Left ventricle myocardium inferior (tissue), 1 donor: ENCODE results near the gene ADAMTSL5. TPM values are rescaled to one million over a fixed set of nuclear protein-coding genes. Genes with fewer than 3 reads are reported as not detected.
"Not testable (repeated sequence)": the region's sequence is repeated elsewhere in the genome, so short reads cannot be mapped to it uniquely, and the experiment has no call there.

Experiments
- DNase-seq: peaks from one replicate; pipeline ENCODE4 v3.0.0-alpha.2; 2020
- H3K27ac ChIP-seq: fragments of 200-600 bp; replicated peaks from 2 replicates; pipeline ENCODE4 v1.8.0; 2021
- H3K27me3 ChIP-seq: fragments of 200-600 bp; 2 replicates; pipeline ENCODE4 v1.8.0; 2021; ENCODE audit warnings: low read depth
- H3K36me3 ChIP-seq: fragments of 200-600 bp; 2 replicates; pipeline ENCODE4 v1.8.0; 2021
- H3K4me1 ChIP-seq: fragments of 200-600 bp; 2 replicates; pipeline ENCODE4 v1.8.0; 2021
- H3K4me3 ChIP-seq: fragments of 200-600 bp; 2 replicates; pipeline ENCODE4 v1.8.0; 2021; ENCODE audit warnings: mild to moderate bottlenecking, moderate library complexity
- H3K9me3 ChIP-seq: fragments of 200-600 bp; replicated peaks from 2 replicates; pipeline ENCODE4 v1.8.0; 2021
- CTCF ChIP-seq: fragments of 200-600 bp; IDR thresholded peaks from 2 replicates; pipeline ENCODE4 v1.8.0; 2021; ENCODE audit warnings: antibody characterized with exemption, mild to moderate bottlenecking, borderline replicate concordance
- intact Hi-C: fragments of 100-400 bp; cut with micrococcal nuclease; formaldehyde crosslinking; loops from one replicate; pipeline ENCODE4 v1.11.0; 2022
- total RNA-seq: library from RNA; stranded (reverse); fragmentation: NEBNext Ultra II Directional; extraction: Animal tissue kit (Norgen Biotek cat#: 25700); gene quantifications from one replicate; pipeline ENCODE4 v1.2.1, GENCODE V29; 2021
- donor health status: DM: no; HTN: yes; CAD: no; lungs with severe emphysema.

Gene ADAMTSL5
- total RNA-seq, 1 donor from 2014 or later: 36.8 TPM

- intact Hi-C loops: no loop called here
- no peak for DNase-seq
- peaks cover 23% of the 10 kb centered on the region for H3K4me1 ChIP-seq
- peaks cover 5% of the 10 kb centered on the region for H3K36me3 ChIP-seq
- peaks cover 33% of the 10 kb centered on the region for H3K27me3 ChIP-seq
- H3K27ac ChIP-seq: no peak overlapping the region
- no peaks in the 10 kb centered on the region for H3K9me3 ChIP-seq
- peak overlapping the region; percentile 43 for H3K4me3 ChIP-seq
- TF ChIP-seq CTCF: peak; percentile 81
Measured at GRCh38 chr19:1503089-1503924, 9.5 kb downstream of the ADAMTSL5 start.

DNA sequence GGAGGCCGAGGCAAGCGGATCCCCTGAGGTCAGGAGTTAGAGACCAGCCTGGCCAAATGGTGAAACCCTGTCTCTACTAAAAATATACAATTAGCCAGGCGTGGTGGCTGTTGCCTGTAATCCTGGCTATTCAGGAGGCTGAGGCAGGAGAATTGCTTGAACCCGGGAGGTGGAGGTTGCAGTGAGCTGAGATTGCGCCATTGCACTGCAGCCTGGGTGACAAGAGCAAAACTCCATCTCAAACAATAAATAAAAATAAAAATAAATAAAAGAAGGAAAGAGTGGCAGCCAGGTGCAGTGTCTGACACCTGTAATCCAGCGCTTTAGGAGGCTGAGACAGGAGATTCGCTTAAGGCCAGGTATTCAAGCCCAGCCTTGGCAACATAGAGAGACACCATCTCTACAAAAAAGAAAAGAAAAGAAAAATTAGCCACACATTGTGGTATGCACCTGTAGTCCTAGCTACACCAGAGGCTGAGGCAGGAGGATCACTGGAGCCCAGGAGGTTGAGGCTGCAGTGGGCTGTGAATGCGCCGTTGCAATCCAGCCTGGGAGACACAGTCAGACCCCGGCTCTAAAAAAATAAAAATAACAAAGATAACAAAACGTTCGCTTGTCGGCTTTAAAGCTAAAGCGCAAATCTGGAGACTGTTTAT is 10.3 kb downstream of the ADAMTSL5 start:
- intact Hi-C loops: no loop called here
- H3K27me3 ChIP-seq: peaks cover 39% of the 10 kb centered on the region
- no peak for TF ChIP-seq CTCF
- H3K36me3 ChIP-seq: peaks cover 5% of the 10 kb centered on the region
- H3K4me1 ChIP-seq: peaks cover 17% of the 10 kb centered on the region
- DNase-seq: no peak
- no peaks in the 10 kb centered on the region for H3K9me3 ChIP-seq
- no peak overlapping the region for H3K27ac ChIP-seq
- no peak overlapping the region for H3K4me3 ChIP-seq

GRCh38 chr19:1501200-1501595 is 11.6 kb downstream of the ADAMTSL5 start:
- H3K27ac ChIP-seq: no peak overlapping the region
- no peak for TF ChIP-seq CTCF
- intact Hi-C loops: no loop called here
- no peak overlapping the region for H3K4me3 ChIP-seq
- H3K9me3 ChIP-seq: no peaks in the 10 kb centered on the region
- H3K27me3 ChIP-seq: peaks cover 53% of the 10 kb centered on the region
- peaks cover 11% of the 10 kb centered on the region for H3K4me1 ChIP-seq
- peaks cover 5% of the 10 kb centered on the region for H3K36me3 ChIP-seq
- DNase-seq: no peak

- intact Hi-C loops, H3K27ac ChIP-seq, DNase-seq, H3K36me3 ChIP-seq, H3K4me3 ChIP-seq, H3K9me3 ChIP-seq: not testable (repeated sequence)
- peaks cover 11% of the 10 kb centered on the region for H3K4me1 ChIP-seq
- peaks cover 57% of the 10 kb centered on the region for H3K27me3 ChIP-seq
Measured at GRCh38 chr19:1499231-1499630, 13.6 kb downstream of the ADAMTSL5 start.

DNA sequence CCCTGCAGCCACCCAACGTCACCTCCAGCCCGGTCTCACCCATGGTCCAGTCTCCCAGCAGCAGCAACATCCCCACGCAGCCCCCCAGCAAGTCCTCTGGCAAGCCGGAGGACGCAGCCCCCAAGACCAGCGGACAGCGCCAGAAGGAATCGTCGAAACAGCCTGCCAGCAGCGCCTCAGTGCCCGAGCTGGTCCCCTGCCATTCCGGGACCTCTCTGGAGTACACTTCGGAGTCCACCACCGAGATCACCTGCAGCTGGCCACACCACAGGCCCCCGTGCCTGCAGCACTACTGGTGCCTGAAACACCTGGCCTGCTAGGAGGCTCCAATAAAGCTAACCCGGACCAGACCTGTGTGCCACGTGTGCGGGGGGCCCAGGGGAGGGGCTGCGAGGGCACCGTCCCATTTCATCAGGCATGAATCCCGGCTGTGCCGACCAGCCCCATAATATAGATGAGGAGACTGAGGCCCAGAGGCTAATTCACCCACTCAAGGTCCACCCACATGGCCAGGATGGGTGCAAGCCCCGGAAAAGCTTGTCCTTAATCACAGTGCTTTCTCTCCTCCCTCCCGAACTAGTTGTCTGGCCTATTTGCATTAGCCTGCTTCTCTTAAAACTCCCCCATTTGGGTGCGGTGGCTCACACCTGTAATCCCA is 15.1 kb downstream of the ADAMTSL5 start:
- Histone ChIP-seq H3K4me1 (no peaks in the 10 kb centered on the region), H3K27ac (no peak overlapping the region), H3K9me3 (no peaks in the 10 kb centered on the region), H3K27me3 (peaks cover 45% of the 10 kb centered on the region), H3K4me3 (no peak overlapping the region), H3K36me3 (no peaks in the 10 kb centered on the region)
- DNase-seq: no peak
- intact Hi-C loops: no loop called here
- TF ChIP-seq CTCF: no peak
